Thoracic aorta (tissue), 2 donors: ENCODE measurements around the gene FLACC1. TPM values are rescaled to one million over a fixed set of nuclear protein-coding genes. Genes with fewer than 3 reads are reported as not detected.

Experiments
- ATAC-seq: fragments of 150-250 bp; one replicate; pipeline ENCODE4 v1.8.0; 2017; ENCODE audit warnings: low read depth; ENCODE audit not compliant: insufficient number of reproducible peaks, low FRiP score
- DNase-seq: peaks from one replicate; pipeline ENCODE4 v3.0.0-alpha.2; 2020; ENCODE audit warnings: low spot score
- H3K27ac ChIP-seq, 2 donors: fragments of 200-600 bp; sonication (generic); 1 replicate in 1 of 2; 2 replicates in 1 of 2; pipeline ENCODE4 v1.5.1; 2016; ENCODE audit warnings: mild to moderate bottlenecking in 2 of 2, moderate library complexity in 2 of 2
- H3K27me3 ChIP-seq: fragments of 200-600 bp; sonication (generic); replicated peaks from 2 replicates; pipeline ENCODE4 v1.6.0; 2016; ENCODE audit warnings: mild to moderate bottlenecking; ENCODE audit not compliant: insufficient read depth
- H3K36me3 ChIP-seq: fragments of 200-600 bp; sonication (generic); one replicate; pipeline ENCODE4 v1.5.1; 2016
- H3K4me1 ChIP-seq, 2 donors: fragments of 200-600 bp; sonication (generic); 1 replicate in 1 of 2; 2 replicates in 1 of 2; pipeline versions ENCODE4 v1.5.1 to v1.6.0; 2016; ENCODE audit warnings: low read depth in 2 of 2, mild to moderate bottlenecking in 1 of 2; ENCODE audit not compliant: control insufficient read depth in 1 of 2
- H3K4me3 ChIP-seq: fragments of 200-600 bp; sonication (generic); 2 replicates; pipeline ENCODE4 v1.5.1; 2016; ENCODE audit warnings: mild to moderate bottlenecking
- H3K9me3 ChIP-seq: fragments of 200-600 bp; sonication (generic); 2 replicates; pipeline ENCODE4 v1.5.1; 2016
- total RNA-seq, 2 donors: library from RNA; depleted of rRNA; stranded (reverse); fragments of >200 nt; gene quantifications; one replicate each; pipeline versions ENCODE4 v1.1.0 to v1.2.3, GENCODE V29; 2016
- TF ChIP-seq, protein P1 (sequence below): fragments of 200-600 bp; sonication (generic); IDR thresholded peaks from one replicate; pipeline ENCODE4 v1.5.1; 2019; ENCODE audit warnings: antibody characterized with exemption

The FLACC1 gene
- total RNA-seq, 2 donors from 2014 or later, result 4.2 to 11.1 TPM

DNA sequence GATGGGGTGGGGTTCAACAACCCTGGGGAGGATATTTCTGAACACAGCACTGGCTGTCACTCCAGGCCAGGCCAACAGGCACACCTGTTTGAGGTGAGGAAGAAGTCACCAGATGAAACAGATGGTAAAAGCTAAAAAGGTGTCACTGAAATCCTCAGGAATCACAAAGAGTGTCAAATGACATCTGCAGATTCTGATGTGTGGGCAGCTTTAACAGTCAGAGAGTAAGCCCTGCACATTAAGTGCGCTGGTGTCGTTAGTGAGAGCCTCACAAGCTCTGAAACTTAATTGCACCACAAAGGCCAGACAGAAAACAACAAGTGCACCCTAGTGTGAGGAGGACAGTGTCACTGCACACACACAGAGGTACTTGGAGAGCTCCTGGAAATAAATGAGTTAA lies 13.6 kb downstream of the FLACC1 start:
- no peak for ATAC-seq
- Histone ChIP-seq H3K4me3 (no peak overlapping the region), H3K4me1 (no peaks in the 10 kb centered on the region), H3K27me3 (no peaks in the 10 kb centered on the region), H3K27ac (no peak overlapping the region), H3K36me3 (peaks cover 16% of the 10 kb centered on the region), H3K9me3 (no peaks in the 10 kb centered on the region)
- no peak for DNase-seq
- TF ChIP-seq, protein P1, sequence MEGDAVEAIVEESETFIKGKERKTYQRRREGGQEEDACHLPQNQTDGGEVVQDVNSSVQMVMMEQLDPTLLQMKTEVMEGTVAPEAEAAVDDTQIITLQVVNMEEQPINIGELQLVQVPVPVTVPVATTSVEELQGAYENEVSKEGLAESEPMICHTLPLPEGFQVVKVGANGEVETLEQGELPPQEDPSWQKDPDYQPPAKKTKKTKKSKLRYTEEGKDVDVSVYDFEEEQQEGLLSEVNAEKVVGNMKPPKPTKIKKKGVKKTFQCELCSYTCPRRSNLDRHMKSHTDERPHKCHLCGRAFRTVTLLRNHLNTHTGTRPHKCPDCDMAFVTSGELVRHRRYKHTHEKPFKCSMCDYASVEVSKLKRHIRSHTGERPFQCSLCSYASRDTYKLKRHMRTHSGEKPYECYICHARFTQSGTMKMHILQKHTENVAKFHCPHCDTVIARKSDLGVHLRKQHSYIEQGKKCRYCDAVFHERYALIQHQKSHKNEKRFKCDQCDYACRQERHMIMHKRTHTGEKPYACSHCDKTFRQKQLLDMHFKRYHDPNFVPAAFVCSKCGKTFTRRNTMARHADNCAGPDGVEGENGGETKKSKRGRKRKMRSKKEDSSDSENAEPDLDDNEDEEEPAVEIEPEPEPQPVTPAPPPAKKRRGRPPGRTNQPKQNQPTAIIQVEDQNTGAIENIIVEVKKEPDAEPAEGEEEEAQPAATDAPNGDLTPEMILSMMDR, result no peak

DNA sequence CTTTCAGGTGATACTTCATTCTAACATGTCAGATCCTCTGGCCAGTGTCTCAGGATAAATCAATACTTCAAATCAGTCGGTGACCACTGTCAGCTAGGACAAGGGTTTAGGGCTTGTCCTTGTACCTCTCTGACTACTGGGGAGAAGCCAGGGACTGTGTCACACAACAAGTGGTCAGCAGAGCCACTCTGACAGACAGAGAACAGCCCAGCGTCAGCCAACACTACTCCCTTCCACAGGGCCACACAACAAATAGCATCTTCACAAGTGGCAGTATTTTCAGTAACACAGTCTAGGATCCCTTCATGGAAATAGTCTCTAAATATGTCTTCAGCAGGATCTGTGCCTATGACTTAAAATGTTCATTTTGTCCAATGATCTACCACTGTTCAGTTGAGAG lies 14.2 kb downstream of the FLACC1 start:
- Histone ChIP-seq H3K27ac (no peak overlapping the region), H3K4me1 (no peaks in the 10 kb centered on the region), H3K36me3 (peaks cover 16% of the 10 kb centered on the region), H3K27me3 (no peaks in the 10 kb centered on the region), H3K9me3 (no peaks in the 10 kb centered on the region), H3K4me3 (no peak overlapping the region)
- DNase-seq (no peak), ATAC-seq (no peak)
- TF ChIP-seq, protein P1, result no peak

DNA sequence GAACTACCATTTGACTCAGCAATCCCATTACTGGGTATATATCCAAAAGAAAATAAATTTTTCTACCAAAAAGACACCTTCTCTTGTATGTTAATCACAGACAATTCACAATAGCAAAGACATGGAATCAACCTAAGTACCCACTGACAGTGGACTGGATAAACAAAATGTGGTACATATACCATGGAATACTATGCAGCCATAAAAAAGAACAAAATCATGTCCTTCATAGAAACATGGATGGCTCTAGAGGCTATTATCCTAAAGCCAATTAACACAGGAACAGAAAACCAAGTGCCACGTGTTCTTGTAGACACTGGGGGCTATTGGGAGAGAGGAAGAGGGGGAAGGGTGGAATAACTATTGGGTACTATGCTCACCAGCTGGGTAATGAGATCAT lies 27.7 kb downstream of the FLACC1 start:
- Histone ChIP-seq H3K4me1 (no peaks in the 10 kb centered on the region), H3K36me3 (no peaks in the 10 kb centered on the region), H3K4me3 (no peak overlapping the region), H3K9me3 (no peaks in the 10 kb centered on the region), H3K27me3 (no peaks in the 10 kb centered on the region), H3K27ac (no peak overlapping the region)
- no peak for DNase-seq
- ATAC-seq, result no peak
- TF ChIP-seq, protein P1, result no peak

DNA sequence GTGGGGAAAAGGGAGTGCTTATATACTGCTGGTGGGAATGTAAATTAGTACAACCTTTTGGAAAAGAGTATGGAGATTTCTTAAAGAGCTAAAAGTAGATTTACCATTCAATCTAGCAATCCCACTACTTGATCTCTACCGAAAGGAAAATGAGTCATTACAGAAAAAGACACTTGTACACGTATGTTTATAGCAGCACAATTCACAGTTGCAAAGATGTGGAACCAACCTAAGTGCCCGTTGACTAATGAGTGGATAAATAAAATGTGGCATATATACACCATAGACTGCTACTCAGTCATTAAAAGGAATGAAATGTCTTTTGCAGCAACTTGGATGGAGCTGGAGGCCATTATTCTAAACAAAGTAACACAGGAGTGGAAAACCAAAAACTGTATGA lies 29.5 kb downstream of the FLACC1 start:
- no peak for ATAC-seq
- TF ChIP-seq, protein P1, result no peak

DNA sequence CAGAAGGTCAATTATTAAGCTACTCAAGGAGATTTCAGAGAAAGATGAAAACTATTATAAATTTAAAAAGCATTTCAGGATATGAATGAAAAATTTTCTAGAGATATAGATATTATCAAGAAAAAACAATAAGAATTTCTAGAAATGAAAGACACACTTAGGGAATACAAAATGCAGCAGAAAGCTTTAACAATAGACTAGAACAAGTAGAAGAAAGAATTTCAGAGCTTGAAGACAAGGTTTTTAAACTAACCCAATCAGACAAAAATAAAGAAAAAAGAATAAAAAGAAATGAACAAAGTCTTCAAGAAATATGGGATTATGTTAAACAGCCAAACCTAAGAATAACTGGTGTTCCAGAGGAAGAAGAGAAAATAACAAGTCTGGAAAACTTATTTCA lies 34.4 kb downstream of the FLACC1 start:
- Histone ChIP-seq H3K4me1 (no peaks in the 10 kb centered on the region), H3K4me3 (no peak overlapping the region), H3K27me3 (no peaks in the 10 kb centered on the region), H3K36me3 (no peaks in the 10 kb centered on the region), H3K9me3 (no peaks in the 10 kb centered on the region), H3K27ac (no peak overlapping the region)
- DNase-seq (no peak), ATAC-seq (no peak)
- TF ChIP-seq, protein P1, result no peak

More for the DNA sequence above, 29.5 kb downstream of the FLACC1 start:
- Histone ChIP-seq H3K4me3 (no peak overlapping the region), H3K9me3 (no peaks in the 10 kb centered on the region), H3K27me3 (no peaks in the 10 kb centered on the region), H3K4me1 (no peaks in the 10 kb centered on the region), H3K36me3 (no peaks in the 10 kb centered on the region), H3K27ac (no peak overlapping the region)
- no peak for DNase-seq
